SK-N-SH treated with all-trans-retinoic acid at 6 μM for 48 hours (cell line): ENCODE results near the gene PRKAR1B.

Source experiments
- ATAC-seq: fragments of 200-7000 bp; cut with Tn5 transposase; 3 replicates; pipeline ENCODE4 v1.9.1; 2020; ENCODE audit warnings: mild to moderate bottlenecking, moderate library complexity
- ARNTL ChIP-seq: fragments of 450-650 bp; formaldehyde crosslinking; IDR thresholded peaks from 2 replicates; pipeline ENCODE4 v1.5.0; 2020; ENCODE audit warnings: low read depth, mild to moderate bottlenecking, moderate library complexity, borderline replicate concordance
- CSDC2 ChIP-seq: fragments of 250-450 bp; sonication (Bioruptor Pico); IDR thresholded peaks from 2 replicates; pipeline ENCODE4 v1.5.0; 2020; ENCODE audit warnings: mild to moderate bottlenecking, moderate library complexity
- GLIS3 ChIP-seq: fragments of 250-450 bp; sonication (Bioruptor Pico); IDR thresholded peaks from 2 replicates; pipeline ENCODE4 v1.5.0; 2020; ENCODE audit warnings: mild to moderate bottlenecking, moderate library complexity
- ISL1 ChIP-seq: fragments of 250-450 bp; sonication (Bioruptor Pico); IDR thresholded peaks from 2 replicates; pipeline ENCODE4 v2.1.2; 2022; ENCODE audit warnings: mild to moderate bottlenecking, moderate library complexity
- OSR1 ChIP-seq: fragments of 250-450 bp; sonication (Bioruptor Pico); IDR thresholded peaks from 2 replicates; pipeline ENCODE4 v1.8.0; 2022; ENCODE audit warnings: moderate library complexity, mild to moderate bottlenecking, inconsistent platforms
- PPARA ChIP-seq: fragments of 250-450 bp; sonication (Bioruptor Pico); IDR thresholded peaks from 2 replicates; pipeline ENCODE4 v1.5.0; 2020; ENCODE audit warnings: mild to moderate bottlenecking, borderline replicate concordance
- SNAI2 ChIP-seq: fragments of 250-450 bp; sonication (Bioruptor Pico); IDR thresholded peaks from 2 replicates; pipeline ENCODE4 v1.5.0; 2020; ENCODE audit warnings: mild to moderate bottlenecking, moderate library complexity
- TCF4 ChIP-seq: fragments of 250-450 bp; sonication (Bioruptor Pico); IDR thresholded peaks from 2 replicates; pipeline ENCODE4 v1.8.0; 2021; ENCODE audit warnings: mild to moderate bottlenecking, moderate library complexity, borderline replicate concordance
- TOX ChIP-seq: fragments of 250-450 bp; sonication (Bioruptor Pico); IDR thresholded peaks from 2 replicates; pipeline ENCODE4 v1.8.0; 2021; ENCODE audit warnings: mild to moderate bottlenecking, moderate library complexity, borderline replicate concordance
- ZC3H10 ChIP-seq: fragments of 250-450 bp; sonication (Bioruptor Pico); IDR thresholded peaks from 2 replicates; pipeline ENCODE4 v1.5.1; 2021; ENCODE audit warnings: mild to moderate bottlenecking, moderate library complexity
- ZFP3 ChIP-seq: fragments of 250-450 bp; sonication (Bioruptor Pico); IDR thresholded peaks from 2 replicates; pipeline ENCODE4 v1.5.0; 2020; ENCODE audit warnings: mild to moderate bottlenecking, moderate library complexity
- ZFP30 ChIP-seq: fragments of 450-650 bp; formaldehyde crosslinking; IDR thresholded peaks from 2 replicates; pipeline ENCODE4 v1.5.0; 2022; ENCODE audit warnings: mild to moderate bottlenecking, moderate library complexity
- ZNF565 ChIP-seq: fragments of 450-650 bp; formaldehyde crosslinking; conservative IDR thresholded peaks from 2 replicates; pipeline ENCODE4 v1.5.0; 2020; ENCODE audit warnings: low read depth, mild to moderate bottlenecking, moderate library complexity
- ZNF70 ChIP-seq: fragments of 450-650 bp; formaldehyde crosslinking; IDR thresholded peaks from 2 replicates; pipeline ENCODE4 v1.5.0; 2020; ENCODE audit warnings: mild to moderate bottlenecking, moderate library complexity
- TF ChIP-seq, protein P1 (sequence below): fragments of 250-450 bp; sonication (Bioruptor Pico); IDR thresholded peaks from 2 replicates; pipeline ENCODE4 v1.5.0; 2020; ENCODE audit warnings: mild to moderate bottlenecking, moderate library complexity
- TF ChIP-seq, protein P2 (sequence below): fragments of 250-450 bp; sonication (Bioruptor Pico); IDR thresholded peaks from 2 replicates; pipeline ENCODE4 v1.5.1; 2020; ENCODE audit warnings: low read depth, mild to moderate bottlenecking, moderate library complexity
- TF ChIP-seq, protein P3 (sequence below): fragments of 250-450 bp; sonication (Bioruptor Pico); IDR thresholded peaks from 2 replicates; pipeline ENCODE4 v1.8.0; 2020; ENCODE audit warnings: mild to moderate bottlenecking, moderate library complexity, borderline replicate concordance
- TF ChIP-seq, protein P4 (sequence below): fragments of 250-450 bp; sonication (Bioruptor Pico); IDR thresholded peaks from 2 replicates; pipeline ENCODE4 v1.8.0; 2021; ENCODE audit warnings: low read depth, mild to moderate bottlenecking, moderate library complexity, borderline replicate concordance
- TF ChIP-seq, protein P5 (sequence below): fragments of 250-450 bp; sonication (Bioruptor Pico); IDR thresholded peaks from 2 replicates; pipeline ENCODE4 v1.5.1; 2021; ENCODE audit warnings: mild to moderate bottlenecking, moderate library complexity

Gene PRKAR1B

DNA sequence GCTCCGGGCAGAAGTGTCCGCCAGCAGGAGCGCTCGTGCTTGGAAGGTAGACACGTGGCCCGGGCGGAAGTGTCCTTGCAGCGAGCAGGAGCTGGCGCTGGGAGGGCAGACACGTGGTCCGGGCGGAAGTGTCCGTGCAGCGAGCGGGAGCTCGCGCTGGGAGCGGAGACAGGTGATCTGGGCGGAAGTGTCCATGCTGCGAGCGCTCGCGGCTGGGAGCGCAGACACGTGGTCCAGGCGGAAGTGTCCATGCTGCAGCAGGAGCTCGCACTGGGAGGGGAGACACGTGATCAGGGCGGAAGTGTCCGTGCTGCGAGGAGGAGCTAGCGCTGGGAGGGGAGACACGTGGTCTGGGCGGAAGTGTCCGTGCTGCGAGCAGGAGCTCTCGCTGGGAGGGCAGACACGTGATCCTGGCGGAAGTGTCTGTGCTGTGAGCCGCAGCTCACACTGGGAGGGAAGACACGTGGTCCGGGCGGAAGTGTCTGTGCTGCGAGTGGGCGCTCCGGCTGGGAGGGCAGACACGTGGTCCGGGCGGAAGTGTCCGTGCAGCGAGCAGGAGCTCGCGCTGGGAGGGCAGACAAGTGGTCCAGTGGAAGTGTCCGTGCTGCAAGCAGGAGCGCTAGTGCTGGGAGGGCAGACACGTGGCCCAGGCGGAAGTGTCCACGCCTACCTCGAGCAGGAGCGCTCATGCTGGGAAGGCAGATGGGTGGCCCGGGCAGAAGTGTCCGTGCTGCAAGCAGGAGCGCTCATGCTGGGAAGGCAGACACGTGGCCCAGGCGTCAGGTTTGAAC, 41.1 kb upstream of the PRKAR1B start:
- ATAC-seq: peak; percentile 88
- TF ChIP-seq TCF4 (CRISPR knock-in tag) (no peak), TOX (CRISPR knock-in tag) (no peak), ZFP3 (peak; percentile 45; the same call in 1 of the 2 replicates), PPARA (no peak), CSDC2 (CRISPR knock-in tag) (peak; percentile 77), ZNF70 (CRISPR knock-in tag) (peak; percentile 44; the same call in 1 of the 2 replicates), ISL1 (no peak), ZFP30 (0 out of 2 replicates have a peak, but pooled peaks have one; percentile 16), ARNTL (CRISPR knock-in tag) (peak; percentile 72; the same call in 1 of the 2 replicates), OSR1 (CRISPR knock-in tag) (no peak), GLIS3 (CRISPR knock-in tag) (peak; percentile 61; the same call in 1 of the 2 replicates), SNAI2 (CRISPR knock-in tag) (peak; percentile 77), ZNF565 (CRISPR knock-in tag) (peak; percentile 76; the same call in 1 of the 2 replicates)
- TF ChIP-seq, protein P1, sequence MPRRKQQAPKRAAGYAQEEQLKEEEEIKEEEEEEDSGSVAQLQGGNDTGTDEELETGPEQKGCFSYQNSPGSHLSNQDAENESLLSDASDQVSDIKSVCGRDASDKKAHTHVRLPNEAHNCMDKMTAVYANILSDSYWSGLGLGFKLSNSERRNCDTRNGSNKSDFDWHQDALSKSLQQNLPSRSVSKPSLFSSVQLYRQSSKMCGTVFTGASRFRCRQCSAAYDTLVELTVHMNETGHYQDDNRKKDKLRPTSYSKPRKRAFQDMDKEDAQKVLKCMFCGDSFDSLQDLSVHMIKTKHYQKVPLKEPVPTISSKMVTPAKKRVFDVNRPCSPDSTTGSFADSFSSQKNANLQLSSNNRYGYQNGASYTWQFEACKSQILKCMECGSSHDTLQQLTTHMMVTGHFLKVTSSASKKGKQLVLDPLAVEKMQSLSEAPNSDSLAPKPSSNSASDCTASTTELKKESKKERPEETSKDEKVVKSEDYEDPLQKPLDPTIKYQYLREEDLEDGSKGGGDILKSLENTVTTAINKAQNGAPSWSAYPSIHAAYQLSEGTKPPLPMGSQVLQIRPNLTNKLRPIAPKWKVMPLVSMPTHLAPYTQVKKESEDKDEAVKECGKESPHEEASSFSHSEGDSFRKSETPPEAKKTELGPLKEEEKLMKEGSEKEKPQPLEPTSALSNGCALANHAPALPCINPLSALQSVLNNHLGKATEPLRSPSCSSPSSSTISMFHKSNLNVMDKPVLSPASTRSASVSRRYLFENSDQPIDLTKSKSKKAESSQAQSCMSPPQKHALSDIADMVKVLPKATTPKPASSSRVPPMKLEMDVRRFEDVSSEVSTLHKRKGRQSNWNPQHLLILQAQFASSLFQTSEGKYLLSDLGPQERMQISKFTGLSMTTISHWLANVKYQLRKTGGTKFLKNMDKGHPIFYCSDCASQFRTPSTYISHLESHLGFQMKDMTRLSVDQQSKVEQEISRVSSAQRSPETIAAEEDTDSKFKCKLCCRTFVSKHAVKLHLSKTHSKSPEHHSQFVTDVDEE: peak; percentile 19; the same call in 1 of the 2 replicates
- TF ChIP-seq, protein P2, sequence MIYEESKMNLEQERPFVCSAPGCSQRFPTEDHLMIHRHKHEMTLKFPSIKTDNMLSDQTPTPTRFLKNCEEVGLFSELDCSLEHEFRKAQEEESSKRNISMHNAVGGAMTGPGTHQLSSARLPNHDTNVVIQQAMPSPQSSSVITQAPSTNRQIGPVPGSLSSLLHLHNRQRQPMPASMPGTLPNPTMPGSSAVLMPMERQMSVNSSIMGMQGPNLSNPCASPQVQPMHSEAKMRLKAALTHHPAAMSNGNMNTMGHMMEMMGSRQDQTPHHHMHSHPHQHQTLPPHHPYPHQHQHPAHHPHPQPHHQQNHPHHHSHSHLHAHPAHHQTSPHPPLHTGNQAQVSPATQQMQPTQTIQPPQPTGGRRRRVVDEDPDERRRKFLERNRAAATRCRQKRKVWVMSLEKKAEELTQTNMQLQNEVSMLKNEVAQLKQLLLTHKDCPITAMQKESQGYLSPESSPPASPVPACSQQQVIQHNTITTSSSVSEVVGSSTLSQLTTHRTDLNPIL (CRISPR knock-in tag): no peak
- TF ChIP-seq, protein P3, sequence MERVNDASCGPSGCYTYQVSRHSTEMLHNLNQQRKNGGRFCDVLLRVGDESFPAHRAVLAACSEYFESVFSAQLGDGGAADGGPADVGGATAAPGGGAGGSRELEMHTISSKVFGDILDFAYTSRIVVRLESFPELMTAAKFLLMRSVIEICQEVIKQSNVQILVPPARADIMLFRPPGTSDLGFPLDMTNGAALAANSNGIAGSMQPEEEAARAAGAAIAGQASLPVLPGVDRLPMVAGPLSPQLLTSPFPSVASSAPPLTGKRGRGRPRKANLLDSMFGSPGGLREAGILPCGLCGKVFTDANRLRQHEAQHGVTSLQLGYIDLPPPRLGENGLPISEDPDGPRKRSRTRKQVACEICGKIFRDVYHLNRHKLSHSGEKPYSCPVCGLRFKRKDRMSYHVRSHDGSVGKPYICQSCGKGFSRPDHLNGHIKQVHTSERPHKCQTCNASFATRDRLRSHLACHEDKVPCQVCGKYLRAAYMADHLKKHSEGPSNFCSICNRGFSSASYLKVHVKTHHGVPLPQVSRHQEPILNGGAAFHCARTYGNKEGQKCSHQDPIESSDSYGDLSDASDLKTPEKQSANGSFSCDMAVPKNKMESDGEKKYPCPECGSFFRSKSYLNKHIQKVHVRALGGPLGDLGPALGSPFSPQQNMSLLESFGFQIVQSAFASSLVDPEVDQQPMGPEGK (CRISPR knock-in tag): no peak
- TF ChIP-seq, protein P4, sequence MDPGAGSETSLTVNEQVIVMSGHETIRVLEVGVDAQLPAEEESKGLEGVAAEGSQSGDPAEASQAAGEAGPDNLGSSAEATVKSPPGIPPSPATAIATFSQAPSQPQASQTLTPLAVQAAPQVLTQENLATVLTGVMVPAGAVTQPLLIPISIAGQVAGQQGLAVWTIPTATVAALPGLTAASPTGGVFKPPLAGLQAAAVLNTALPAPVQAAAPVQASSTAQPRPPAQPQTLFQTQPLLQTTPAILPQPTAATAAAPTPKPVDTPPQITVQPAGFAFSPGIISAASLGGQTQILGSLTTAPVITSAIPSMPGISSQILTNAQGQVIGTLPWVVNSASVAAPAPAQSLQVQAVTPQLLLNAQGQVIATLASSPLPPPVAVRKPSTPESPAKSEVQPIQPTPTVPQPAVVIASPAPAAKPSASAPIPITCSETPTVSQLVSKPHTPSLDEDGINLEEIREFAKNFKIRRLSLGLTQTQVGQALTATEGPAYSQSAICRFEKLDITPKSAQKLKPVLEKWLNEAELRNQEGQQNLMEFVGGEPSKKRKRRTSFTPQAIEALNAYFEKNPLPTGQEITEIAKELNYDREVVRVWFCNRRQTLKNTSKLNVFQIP (CRISPR knock-in tag): peak; percentile 85; the same call in 1 of the 2 replicates
- TF ChIP-seq, protein P5, sequence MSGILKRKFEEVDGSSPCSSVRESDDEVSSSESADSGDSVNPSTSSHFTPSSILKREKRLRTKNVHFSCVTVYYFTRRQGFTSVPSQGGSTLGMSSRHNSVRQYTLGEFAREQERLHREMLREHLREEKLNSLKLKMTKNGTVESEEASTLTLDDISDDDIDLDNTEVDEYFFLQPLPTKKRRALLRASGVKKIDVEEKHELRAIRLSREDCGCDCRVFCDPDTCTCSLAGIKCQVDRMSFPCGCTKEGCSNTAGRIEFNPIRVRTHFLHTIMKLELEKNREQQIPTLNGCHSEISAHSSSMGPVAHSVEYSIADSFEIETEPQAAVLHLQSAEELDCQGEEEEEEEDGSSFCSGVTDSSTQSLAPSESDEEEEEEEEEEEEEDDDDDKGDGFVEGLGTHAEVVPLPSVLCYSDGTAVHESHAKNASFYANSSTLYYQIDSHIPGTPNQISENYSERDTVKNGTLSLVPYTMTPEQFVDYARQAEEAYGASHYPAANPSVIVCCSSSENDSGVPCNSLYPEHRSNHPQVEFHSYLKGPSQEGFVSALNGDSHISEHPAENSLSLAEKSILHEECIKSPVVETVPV: 0 out of 2 replicates have a peak, but pooled peaks have one; percentile 18

DNA sequence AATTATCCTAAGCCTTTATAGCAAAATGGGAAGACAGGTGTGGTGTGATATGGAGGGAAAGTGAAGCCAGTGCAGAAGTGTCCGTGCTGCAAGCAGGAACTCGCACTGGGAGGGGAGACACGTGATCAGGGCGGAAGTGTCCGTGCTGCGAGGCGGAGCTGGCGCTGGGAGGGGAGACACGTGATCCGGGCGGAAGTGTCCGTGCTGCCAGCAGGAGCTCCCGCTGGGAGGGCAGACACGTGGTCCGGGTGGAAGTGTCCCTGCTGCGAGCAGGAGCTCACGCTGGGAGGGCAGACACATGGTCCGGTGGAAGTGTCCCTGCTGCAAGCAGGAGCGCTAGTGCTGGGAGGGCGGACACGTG, 40.5 kb upstream of the PRKAR1B start:
- peak; percentile 58 for ATAC-seq

DNA sequence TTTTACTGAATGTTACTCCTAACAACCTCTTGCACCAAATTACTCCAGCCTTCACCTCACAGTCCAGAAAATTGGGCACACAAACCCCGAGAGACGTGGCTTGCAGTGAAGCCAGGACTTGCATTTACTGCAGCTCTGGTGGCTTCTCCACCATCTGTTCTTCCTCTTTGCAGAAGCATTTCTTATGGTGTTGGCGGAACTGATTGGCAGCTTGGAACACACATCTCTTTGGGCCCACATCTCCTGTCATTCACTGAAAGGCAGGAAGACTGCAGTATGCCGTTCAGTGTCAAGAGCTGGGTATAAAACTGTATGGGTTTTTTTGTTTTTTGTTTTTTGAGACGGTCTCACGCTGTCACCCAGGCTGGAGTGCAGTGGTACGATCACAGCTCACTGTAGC, 38.3 kb upstream of the PRKAR1B start:
- ATAC-seq: no peak
- TF ChIP-seq SNAI2 (CRISPR knock-in tag) (no peak), TOX (CRISPR knock-in tag) (no peak), ISL1 (no peak), ZNF70 (CRISPR knock-in tag) (no peak), ARNTL (CRISPR knock-in tag) (no peak), ZC3H10 (CRISPR knock-in tag) (no peak), PPARA (no peak), OSR1 (CRISPR knock-in tag) (no peak), CSDC2 (CRISPR knock-in tag) (no peak)
- TF ChIP-seq, protein P2 (CRISPR knock-in tag): no peak
- TF ChIP-seq, protein P3 (CRISPR knock-in tag): no peak
- TF ChIP-seq, protein P5: no peak

More for the DNA sequence above, 40.5 kb upstream of the PRKAR1B start:
- TF ChIP-seq GLIS3 (CRISPR knock-in tag) (no peak), ZFP3 (0 out of 2 replicates have a peak, but pooled peaks have one; percentile 40)
